ENCODE data around the gene COL25A1.
"Not testable (repeated sequence)": the region's sequence is repeated elsewhere in the genome, so short reads cannot be mapped to it uniquely, and the experiment has no call there.

The COL25A1 gene

DNA sequence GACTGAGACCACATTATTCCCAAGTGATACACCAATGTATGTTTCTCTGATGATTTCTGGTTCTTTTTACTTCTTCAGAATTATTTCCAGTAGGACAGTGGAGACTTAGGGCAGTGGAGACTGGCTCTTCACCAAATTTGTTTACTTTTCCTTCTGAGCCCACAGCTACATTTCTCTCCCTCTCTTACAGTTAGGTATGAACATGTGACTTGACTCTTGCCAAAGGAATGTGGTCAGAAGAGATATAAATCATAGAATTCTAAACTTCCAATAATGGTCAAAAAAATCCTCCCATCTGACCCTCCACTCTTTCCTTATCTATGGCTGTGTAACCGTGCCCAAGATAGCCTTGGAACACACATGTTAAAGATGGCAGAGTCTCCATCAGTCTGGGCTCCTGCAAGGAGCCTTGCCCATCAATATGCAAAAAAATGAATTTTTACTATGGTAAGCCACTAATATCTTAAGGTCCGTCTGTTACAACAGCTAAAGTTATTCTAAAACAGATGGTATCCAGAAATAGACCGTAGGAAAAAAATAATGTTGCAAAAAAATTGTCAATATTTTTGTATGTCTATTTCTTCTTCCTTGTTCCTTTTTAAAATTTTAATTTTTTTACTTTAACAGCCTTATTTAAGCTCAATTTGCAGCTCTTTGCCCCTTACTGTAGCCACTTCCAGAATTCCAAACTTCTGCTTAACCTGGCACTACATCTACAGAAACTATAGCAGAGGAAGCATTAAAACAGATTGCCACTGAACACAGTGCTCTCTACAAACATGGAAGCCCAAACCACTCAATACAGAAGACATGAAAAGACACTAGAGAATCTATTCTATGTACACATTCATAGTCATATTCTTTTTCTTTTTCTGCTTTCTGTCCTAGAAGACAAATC is 260.7 kb downstream of the COL25A1 start:
- no peak for DNase-seq

DNA sequence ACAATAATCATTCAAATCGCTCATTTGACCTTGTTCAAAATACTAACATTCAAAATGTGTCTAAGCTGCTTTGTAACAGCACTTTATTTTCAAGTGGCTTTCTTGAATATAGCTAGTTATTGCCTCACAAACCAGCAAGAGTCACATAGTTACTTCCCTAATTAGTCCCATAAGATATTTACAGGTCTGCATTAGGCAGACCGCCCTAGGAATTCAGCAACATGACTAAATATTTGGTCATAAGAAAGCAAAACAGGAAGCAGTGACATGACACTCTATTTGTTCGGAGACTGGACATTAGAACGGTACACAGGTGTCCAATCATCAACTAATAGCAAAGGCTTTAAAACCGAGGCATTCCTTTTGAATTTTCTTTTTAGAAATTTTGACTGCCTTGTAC is 262.0 kb downstream of the COL25A1 start:
- no peak for DNase-seq

DNA sequence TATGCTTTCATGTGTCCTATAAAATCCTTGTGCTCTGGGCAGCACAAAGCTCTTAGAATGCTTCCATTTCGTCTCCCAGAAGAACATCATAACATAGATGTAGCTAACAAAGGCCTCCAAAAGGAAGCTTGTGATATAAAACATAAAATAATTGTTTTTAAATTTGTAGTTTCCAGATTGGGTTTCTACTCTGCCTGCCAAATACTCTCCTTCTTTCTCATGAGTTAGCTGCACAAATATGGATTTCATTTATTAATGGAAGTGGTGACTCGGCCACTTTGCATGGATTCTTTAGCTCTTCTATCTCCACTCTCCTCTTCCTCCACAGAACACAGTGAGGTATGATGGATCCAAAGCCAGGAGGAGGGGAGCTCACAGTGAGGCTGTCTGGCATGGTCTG is 265.4 kb downstream of the COL25A1 start:
- DNase-seq = no peak

DNA sequence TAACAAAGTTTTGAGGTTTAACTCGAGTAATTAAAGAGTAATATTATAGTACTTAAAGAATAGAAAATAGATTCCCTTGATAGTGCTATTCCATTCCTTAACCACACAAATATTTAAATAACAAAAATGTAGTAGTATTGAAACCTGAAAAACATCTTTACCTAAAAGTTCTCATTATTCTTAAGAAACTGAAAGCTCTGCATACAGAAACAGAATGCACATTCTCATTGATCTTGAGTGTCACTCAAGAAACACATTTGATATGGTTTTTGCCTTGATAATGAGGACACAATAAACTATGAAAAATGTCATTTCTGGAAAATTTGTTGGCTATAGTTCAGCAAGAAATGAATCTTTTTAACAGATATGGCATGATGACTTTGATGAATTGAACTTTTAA is 268.5 kb downstream of the COL25A1 start:
- DNase-seq = no peak

DNA sequence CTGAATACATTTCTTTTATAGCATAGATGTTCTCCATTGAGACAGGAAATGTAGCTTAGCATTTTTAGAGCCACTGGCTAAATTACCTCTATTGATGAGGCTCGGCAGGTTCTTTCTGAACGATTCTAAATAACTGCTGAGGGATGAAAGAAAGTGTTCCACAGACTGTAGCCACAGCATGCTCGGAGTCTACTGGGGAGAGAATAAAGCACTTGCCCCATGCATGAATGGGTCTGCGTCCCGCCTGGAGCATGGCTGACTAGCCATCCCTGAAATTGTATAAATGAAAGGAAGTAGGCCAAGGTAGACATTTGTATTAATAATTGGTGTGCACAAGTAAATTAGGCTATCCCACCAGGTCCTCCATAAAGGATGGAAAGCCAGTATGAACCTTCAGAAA is 269.8 kb downstream of the COL25A1 start:
- no peak for DNase-seq

DNA sequence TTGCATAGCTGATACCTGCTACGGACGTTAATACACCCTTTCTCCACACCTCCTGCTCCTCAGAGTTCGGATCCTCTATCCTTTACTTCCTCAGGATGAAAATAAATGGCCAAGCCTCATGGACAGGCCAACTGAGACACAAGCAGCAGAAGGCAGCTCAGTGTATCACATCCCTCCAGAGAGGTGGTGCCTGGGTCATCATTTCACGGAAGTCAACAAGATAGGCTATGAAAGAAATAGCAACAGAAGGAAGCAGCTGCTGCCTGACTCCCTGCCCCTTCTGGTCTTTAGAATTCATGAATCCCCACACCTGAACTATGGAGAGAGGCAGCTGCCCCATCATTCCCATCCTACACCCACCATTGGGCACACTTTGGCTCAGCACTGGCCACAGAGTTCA is 272.5 kb downstream of the COL25A1 start:
- DNase-seq = no peak

DNA sequence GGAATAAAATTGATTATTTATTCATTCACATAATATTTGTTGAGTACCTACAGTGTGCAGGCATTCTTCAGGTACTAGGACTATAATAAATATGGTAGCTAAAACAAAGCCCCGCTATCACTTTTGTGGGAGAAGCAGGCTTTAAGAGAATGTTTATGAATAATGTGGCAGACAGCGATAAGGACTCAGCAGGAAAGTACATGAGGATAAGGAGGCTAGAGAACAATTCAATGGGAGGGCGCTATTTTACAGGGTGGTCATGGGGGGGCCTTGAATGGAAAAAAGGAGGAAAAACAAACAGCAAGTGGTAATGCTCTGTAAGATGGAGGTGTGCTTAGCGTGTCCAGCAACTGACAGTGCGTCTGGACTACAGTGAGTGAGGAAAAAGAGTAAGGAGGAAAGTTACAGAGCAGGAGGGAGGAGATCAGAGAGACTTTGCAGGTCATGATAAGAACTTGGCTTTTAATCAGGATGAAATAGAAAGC is 275.4 kb downstream of the COL25A1 start:
- no peak for DNase-seq

DNA sequence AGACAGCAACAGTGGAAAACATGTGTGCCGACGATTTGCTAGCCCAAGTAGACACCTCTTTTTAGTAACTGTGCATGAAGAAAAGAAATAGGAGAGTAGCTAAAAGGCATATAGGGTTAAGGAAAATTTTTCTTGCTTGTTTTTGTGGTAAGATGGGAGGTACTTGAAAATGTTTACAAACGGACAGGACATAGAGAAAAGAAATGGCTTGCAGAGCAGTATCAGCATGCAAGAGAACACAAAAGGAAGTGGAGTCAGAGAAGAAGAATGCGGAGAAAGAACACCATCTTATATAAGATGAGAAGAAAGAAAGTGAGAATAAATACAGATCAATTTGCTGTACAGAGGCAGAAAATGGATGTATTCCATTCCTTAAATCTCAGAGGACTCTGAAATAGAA is 275.9 kb downstream of the COL25A1 start:
- DNase-seq = no peak

DNA sequence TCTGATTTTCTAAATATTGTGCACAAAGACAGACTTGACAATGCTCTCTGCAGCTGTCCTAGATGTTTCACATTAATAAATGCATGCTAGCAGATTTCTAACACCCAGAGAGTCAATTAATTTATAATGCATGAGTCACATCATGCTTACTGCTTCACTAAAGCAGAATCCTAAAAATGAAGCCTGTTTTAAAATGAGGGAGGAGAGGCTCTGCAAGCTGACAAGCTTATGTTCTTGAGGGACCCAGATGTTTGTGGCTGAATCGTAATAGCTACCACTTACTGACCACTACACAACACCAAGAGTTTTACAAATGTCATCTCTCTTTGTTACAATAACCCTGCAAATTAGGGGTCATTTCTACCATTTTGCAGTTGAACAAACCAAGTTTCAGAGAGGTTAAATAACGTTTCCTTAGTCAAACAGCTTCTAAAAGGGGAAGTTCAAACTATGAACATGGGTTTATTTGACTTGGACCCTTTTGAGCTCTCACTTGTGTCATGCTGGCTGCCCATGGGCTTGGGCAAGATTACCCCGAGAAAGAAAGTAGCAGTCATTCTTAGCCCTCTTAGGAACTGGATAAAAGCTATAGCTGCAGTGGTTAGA is 276.9 kb downstream of the COL25A1 start:
- no peak for DNase-seq

DNA sequence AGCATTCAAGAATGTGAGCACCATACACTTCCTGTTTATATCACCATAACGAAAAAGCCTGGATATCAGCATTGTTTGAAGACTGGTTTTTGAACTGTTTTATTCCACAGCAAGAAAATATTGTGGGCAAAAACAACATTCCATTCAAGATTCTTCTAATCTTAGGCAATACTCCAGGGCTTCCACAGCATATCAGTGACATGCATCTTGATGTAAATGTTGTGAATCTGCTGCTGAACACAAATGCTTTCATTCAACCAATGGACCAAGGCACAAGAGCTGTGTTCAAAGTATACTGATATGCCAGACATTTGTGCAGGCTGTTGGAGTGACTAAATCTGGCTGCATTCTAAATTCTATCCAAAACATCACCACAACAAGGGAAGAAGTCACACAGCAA is 279.5 kb downstream of the COL25A1 start:
- no peak for DNase-seq

DNA sequence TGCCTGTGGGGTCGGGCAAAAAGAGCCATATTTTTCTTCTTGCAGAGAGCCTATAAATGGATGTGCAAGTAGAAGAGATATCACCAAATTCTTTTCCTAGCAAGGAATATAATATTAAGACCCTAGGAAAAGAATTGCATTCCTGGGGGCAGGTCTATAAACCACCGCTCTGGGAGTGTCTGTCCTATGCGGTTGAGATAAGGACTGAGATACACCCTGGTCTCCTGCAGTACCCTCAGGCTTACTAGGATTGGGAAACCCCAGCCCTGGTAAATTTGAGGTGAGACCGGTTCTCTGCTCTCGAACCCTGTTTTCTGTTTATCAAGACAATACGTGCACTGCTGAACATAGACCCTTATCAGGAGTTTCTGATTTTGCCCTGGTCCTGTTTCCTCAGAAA is 280.8 kb downstream of the COL25A1 start:
- not testable (repeated sequence) for DNase-seq

DNA sequence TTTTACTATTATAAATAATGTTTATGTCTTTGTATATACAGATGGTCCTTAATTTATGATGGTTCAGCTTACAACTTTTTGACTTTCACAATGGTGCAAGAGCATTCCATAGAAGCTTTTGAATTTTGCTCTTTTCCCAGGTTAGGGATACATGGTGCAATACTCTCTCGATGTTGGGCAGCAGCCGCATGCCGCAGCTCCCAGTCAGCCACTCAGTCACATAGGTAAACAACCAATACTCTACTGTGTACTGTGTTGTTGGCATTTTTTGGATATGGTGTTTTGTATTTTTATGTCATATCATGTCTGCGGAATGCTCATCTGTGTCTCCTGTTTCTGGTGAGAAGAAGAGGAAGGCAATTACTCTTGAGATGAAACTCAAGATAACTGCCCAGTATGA is 281.6 kb downstream of the COL25A1 start:
- no peak for DNase-seq

DNA sequence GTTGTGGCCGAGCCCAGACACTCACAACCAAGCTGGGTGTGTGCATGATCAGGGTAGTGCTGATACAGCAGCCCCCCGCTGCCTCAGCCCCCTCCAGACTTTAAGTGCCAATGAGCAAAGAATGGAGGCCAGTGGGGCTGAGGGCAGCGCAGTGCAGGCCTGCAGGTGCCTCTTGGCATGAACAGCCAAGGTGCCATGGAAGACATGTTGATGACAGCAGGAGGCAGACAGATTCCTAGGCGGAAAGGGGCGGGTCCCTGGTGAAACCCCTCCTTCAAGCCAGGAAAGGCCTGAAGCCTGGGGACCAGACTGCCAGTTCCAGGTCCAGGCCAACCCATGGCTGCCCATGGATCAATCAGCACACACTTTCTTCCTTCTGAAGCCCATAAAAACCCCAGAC is 286.3 kb downstream of the COL25A1 start:
- no peak for DNase-seq

DNA sequence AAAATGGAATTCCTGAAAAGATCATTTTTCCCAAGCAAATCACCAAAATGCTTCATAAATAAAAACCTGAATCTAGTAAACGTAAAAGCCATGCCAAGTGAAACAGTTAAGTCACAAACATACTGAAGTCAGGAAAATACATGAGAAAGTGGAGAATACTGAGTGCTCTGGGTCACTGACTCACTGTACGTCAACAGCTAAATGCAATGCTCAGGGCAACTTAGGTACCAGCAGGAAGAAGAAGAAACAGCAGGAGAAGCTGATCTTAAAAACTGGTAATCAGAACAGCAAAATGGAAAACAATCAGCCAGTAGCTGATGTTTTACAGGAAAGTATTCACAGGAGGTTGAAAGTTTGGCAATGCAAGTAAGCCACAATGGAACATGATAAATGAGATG is 287.0 kb downstream of the COL25A1 start:
- no peak for DNase-seq

DNA sequence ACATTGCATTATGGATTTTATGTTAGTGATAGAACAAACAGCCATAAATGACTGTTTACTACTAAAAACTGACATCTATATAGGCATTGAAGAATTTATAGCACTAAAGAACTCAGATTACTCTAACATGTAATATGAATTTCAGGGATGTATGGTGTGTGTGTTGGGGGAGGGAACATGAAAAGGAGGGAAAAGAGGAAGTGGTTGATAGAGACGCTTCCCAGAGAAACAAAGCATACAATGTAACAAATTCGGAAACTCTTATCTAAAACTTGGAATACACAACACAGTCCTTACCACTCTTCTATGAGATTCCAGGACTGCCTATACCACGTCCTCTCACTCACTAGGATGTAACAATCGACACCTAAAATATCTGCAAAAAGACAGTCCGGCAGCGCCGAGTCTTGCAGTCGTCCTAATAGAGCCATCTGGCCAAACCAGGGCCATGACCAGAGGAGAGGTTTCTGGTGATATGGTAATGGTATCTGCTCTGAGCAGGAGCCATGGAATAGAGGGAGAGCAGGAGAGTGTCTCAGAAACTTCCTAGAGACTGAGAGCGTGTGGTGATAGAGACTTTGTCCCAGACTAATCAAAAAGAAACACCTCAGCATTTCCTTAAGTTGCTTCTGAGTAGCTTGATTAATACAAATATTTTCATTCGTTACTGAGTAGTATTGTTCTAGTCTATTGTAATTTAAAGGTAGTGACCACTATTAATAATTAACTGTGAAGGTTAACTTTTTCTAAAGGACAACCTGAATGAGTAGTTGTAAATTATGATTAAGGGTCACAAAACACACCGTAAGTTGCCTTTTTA is 287.7 kb downstream of the COL25A1 start:
- no peak for DNase-seq

DNA sequence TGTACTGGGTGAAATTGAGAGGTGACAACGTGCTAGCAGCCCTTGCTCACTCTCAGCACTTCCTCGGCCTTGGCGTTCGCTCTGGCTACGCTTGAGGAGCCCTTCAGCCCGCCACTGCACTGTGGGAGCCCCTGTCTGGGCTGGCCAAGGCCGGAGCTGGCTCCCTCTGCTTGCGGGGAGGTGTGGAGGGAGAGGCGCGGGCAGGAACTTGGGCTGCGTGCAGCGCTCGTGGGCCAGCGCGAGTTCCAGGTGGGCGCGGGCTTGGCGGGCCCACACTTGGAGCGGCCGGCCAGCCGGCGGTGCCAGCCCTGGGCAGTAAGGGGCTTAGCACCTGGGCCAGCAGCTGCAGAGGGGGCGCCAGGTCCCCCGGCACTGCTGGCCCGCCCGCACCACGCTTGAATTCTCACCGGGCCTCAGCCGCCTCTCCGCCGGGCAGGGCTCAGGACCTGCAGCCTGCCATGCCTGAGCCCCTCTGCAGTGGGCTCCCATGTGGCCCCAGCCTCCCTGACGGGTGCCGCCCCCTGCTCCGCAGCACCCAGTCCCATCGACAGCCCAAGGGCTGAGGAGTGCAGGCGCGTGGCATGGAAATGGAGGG is 290.1 kb downstream of the COL25A1 start:
- DNase-seq = no peak

DNA sequence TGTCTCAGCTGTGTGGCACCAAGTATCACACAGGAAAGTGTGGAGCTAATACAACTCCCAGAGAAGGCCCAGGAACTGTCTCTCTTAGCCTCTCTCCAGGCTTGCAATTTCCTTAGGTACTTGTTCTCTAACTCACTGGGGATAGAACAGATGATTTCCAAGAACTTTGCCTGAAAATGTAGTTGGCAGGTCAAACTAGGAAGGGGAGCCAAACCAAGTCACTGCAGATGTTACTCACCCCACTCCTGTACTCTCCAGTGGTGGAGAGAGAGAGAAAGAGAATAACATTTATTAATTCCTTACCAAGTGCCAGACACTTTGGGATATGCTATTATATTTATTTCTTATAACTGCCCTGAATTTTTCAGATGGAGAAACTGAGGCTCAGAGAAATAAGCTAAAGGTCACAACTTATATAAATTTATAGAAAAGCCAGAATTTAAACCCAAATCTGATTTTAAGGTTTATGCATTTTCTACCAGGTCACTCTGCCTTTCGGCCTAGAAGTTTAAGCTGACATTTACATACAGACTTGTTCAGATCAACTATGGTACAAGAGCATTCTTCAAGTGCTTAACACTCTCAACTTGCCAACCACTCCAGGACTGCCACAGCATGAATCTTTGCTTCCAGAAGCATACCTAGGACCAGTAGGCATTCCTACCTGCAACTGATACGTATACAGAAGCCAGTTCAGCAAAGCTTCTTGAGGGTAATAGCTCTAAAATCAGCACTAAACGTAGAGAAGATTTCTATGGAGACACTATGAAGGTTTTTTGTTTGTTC is 291.0 kb downstream of the COL25A1 start:
- no peak for DNase-seq

DNA sequence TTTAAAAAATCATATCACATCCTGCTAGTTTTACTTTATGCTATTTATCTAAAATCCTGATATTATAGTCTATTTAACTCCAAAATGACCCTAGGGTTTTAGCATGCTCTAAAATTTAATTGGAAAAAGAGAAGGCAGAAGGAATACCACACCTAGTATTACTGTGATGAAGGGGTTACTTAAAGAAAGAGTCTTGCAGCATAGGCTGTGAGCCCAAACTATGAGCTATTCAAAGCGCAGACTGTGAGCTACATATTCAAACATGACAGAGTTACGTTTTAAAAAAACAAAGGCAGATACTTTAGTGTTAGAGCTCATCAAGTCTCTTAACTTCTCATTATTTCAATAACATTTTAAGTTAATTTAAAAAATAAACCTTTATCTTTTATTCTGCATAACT is 291.9 kb downstream of the COL25A1 start:
- no peak for DNase-seq

DNA sequence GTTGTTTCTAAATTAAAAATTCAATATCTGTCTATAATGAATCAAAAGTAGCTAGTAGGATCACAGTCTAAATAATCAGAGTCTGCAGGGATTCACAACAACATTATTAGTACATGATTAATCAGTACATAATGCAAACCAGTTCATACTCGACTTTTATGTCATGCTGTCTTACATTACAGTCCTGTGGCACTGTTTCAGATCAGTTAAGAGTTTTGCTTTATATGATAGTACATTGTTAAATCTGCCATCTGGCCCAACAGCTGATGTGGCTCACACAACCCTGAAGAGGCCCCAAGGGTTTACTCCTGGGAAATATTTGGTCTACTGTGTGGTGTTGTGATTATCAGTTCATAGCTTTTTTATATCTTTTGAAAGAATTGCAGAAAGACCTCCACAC is 292.5 kb downstream of the COL25A1 start:
- peak; percentile 78 for DNase-seq

DNA sequence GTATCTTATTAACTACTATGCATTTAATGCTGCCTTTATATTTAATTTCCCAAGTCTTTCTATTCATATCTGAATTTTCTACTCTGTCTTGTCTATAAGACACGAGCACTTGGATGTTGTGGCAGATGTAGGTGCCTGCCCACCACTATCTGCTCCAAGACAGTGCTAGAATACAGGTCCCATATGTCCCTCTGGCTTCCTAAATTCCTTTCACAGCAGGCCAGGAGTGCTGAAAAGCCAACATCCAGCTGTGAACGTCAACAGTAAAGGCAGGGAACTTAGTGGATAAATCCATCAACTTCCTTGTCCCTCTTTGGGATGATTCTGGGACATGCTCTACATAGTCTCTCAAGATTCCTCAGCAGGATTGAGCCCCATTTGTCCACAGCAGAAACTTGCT is 294.5 kb downstream of the COL25A1 start:
- DNase-seq = no peak

DNA sequence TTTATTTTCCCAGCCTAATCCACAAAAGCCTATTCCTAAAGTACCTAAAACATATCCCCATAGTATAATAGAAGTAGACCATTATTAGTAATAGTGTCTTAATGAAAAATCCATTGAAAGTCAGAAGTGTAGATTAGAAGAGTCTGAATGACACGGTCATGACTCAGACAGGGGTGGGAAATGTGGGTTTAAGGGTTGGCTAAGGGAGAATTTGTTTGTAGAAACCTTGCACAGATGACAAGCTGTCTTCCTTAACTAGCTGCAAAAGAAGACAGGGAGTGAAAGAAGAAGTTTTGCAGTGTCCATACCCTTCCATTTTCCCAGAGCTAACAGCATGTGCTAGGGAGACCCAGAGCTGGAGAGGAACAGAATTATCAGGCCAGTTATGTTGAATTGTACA is 296.9 kb downstream of the COL25A1 start:
- no peak for DNase-seq

DNA sequence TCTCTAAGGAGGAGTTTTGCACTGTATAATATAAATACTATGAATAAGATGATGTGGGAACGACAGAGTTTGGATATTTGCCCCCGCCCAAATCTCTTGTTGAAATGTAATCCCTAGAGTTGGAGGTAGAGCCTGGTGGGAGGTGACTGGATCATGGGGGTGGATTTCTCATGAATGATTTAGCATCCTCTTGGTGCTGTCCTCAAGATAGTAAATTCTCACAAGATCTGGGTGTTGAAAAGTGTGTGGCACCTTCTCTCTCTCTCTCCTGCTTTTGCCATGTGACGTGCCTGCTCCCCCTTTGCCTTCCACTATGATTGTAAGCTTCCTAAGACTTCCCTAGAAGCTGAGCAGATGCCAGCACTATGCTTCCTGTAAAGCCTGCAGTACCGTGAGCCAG is 298.0 kb downstream of the COL25A1 start:
- no peak for DNase-seq

All from NCI-H82 (cell line).